Neutrophil (primary cell): ENCODE data around the gene MT1A.

Source experiments
- H3K27ac ChIP-seq: fragments of 200-600 bp; sonication (generic); 2 replicates; pipeline ENCODE4 v1.5.1; 2016; ENCODE audit warnings: mild to moderate bottlenecking, moderate library complexity
- H3K27me3 ChIP-seq: fragments of 200-600 bp; sonication (generic); 2 replicates; pipeline ENCODE4 v1.6.0; 2016; ENCODE audit warnings: mild to moderate bottlenecking
- H3K36me3 ChIP-seq: fragments of 200-600 bp; sonication (generic); 2 replicates; pipeline ENCODE4 v1.5.1; 2017
- H3K4me1 ChIP-seq, 2 experiments: fragments of 200-600 bp in 1 of 2; sonication (generic) in 1 of 2; 1 replicate in 1 of 2; 2 replicates in 1 of 2; pipeline versions ENCODE4 v1.5.1 to v1.6.1; 2013 to 2016; ENCODE audit warnings: low read depth in 1 of 2, low read length in 1 of 2, mild to moderate bottlenecking in 1 of 2, moderate library complexity in 1 of 2; ENCODE audit not compliant: control insufficient read depth in 1 of 2, insufficient read depth in 1 of 2
- H3K4me3 ChIP-seq, 2 experiments: fragments of 200-600 bp in 1 of 2; sonication (generic) in 1 of 2; 1 replicate in 1 of 2; 2 replicates in 1 of 2; pipeline ENCODE4 v1.5.1; 2013 to 2016; ENCODE audit warnings: low read depth in 1 of 2, low read length in 1 of 2, mild to moderate bottlenecking in 1 of 2, moderate library complexity in 1 of 2
- H3K9me3 ChIP-seq: fragments of 200-600 bp; sonication (generic); 2 replicates; pipeline ENCODE4 v1.5.1; 2016
- CTCF ChIP-seq: fragments of 200-600 bp; sonication (generic); IDR thresholded peaks from 2 replicates; pipeline ENCODE4 v1.5.1; 2016; ENCODE audit warnings: antibody characterized with exemption

Gene MT1A

GRCh38 chr16:56675685-56676210 lies 37.3 kb downstream of the MT1A start:
- H3K4me3 ChIP-seq: no peak overlapping the region

GRCh38 chr16:56677474-56677873 lies 39.0 kb downstream of the MT1A start:
- Histone ChIP-seq H3K27ac (no peak overlapping the region), H3K4me1 (peaks cover 14 to 27% of the 10 kb centered on the region in 2 experiments), H3K4me3 (no peak overlapping the region), H3K27me3 (peaks cover 73% of the 10 kb centered on the region), H3K9me3 (no peaks in the 10 kb centered on the region), H3K36me3 (no peaks in the 10 kb centered on the region)
- TF ChIP-seq CTCF: no peak

More at GRCh38 chr16:56675685-56676210, 37.3 kb downstream of the MT1A start:
- Histone ChIP-seq H3K9me3 (no peaks in the 10 kb centered on the region), H3K27ac (no peak overlapping the region), H3K36me3 (no peaks in the 10 kb centered on the region), H3K27me3 (peaks cover 78% of the 10 kb centered on the region), H3K4me1 (peaks cover 7 to 18% of the 10 kb centered on the region in 2 experiments)
- TF ChIP-seq CTCF: no peak

GRCh38 chr16:56679078-56679730 lies 40.7 kb downstream of the MT1A start:
- Histone ChIP-seq H3K4me3 (no peak overlapping the region), H3K9me3 (no peaks in the 10 kb centered on the region), H3K4me1 (peaks cover 19 to 34% of the 10 kb centered on the region in 2 experiments), H3K27me3 (peaks cover 68% of the 10 kb centered on the region), H3K27ac (no peak overlapping the region), H3K36me3 (no peaks in the 10 kb centered on the region)
- TF ChIP-seq CTCF: no peak

GRCh38 chr16:56679818-56680217 lies 41.4 kb downstream of the MT1A start:
- Histone ChIP-seq H3K36me3 (no peaks in the 10 kb centered on the region), H3K27me3 (peaks cover 63% of the 10 kb centered on the region), H3K9me3 (no peaks in the 10 kb centered on the region), H3K4me1 (peaks cover 19 to 34% of the 10 kb centered on the region in 2 experiments), H3K4me3 (no peak overlapping the region), H3K27ac (peak overlapping the region; percentile 33)
- TF ChIP-seq CTCF: no peak

GRCh38 chr16:56681939-56682702 lies 43.7 kb downstream of the MT1A start, which contains the start of gene MT1X:
MT1X (plus strand) TSS chr16:56682470; CDS start chr16:56682541, 71 bp downstream.
- peak within 1 kb of the TSS; percentile 56 to 63 for H3K4me3 ChIP-seq

More at GRCh38 chr16:56681939-56682702, 43.7 kb downstream of the MT1A start, which contains the start of gene MT1X:
- no peak within 1 kb of the TSS for H3K27ac ChIP-seq
- TF ChIP-seq CTCF: no peak
- H3K27me3 ChIP-seq: peaks cover 46% of the 10 kb centered on the region
- no peaks in the 10 kb centered on the region for H3K36me3 ChIP-seq
- peaks cover 19 to 34% of the 10 kb centered on the region in 2 experiments for H3K4me1 ChIP-seq
- H3K9me3 ChIP-seq: no peaks in the 10 kb centered on the region
